Kidney tubule cell (primary cell): ENCODE measurements around the gene SLC41A3.
"Not testable (repeated sequence)": the region's sequence is repeated elsewhere in the genome, so short reads cannot be mapped to it uniquely, and the experiment has no call there.

ENCODE experiments used
- DNase-seq: peaks from one replicate; pipeline ENCODE4 v3.0.0-alpha.2; 2018; ENCODE audit warnings: low spot score

The SLC41A3 gene

DNA sequence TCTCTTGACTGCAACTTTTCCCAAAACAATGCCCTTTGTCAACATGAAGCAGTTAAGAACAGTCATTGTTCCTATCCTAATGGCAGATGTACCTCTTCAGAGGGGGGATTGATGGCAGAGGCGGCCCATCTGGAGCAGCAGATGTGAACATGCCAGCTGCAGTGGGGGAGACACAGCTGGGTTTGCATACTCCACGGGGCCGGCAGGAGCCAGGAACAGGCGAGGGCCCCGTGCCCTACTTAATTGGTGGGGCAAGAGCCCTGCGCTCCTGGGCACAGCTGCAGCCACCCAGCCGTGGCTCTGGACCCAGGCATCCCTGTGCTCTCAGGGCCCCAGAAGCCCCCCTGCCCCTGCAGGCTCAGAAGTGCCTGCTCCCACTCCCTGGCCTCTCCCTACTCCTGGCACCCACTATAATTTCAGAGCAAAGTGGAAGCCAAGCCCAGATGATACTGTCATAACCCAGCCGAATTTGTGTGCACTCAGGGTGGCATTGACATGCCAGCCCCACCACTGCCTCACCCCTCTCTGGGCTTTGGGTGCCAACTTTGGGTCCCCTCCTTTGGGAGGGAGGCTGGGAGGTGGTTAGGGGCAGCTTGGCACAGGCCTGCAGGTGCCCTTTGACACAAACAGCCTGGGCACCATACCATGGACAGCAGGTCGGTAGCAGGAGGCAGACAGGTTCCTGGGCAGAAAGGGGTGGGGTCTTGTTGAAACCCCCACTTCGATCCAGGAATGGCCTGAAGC, 80.3 kb downstream of the SLC41A3 start:
- no peak for DNase-seq

DNA sequence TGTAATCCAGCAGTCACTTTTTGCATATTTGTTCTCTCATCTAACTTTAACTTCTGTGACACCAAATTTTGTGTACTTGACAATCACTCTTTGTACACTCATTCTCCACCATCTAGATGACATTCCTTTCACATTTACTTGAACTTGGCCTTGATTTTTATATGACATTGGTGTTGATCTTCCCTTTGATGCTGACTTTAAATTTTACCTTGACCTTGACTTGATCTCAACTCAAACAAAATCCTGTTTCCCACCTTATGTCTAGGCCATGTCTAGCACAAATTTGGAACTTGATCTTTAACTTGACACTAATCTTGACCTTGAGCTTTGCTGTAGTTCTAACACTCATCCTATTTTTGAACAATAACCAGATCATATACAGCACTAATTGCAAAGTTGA, 81.7 kb downstream of the SLC41A3 start:
- DNase-seq: no peak

DNA sequence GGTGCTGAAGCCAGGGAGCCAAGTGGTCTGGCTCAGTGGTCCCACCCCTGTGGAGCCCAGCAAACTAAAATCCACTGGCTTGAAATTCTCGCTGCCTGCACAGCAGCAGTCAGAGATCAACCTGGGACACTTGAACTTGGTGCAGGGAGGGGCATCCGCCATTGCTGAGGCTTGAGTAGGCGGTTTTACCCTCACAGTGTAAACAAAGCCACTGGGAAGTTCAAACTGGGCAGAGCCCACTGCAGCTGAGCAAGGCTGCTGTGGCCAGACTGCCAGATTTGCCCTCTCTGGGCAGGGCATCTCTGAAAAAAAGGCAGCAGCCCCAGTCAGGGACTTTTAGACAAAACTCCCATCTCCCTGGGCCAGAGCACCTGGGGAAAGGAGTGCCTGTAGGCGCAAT, 87.2 kb downstream of the SLC41A3 start:
- not testable (repeated sequence) for DNase-seq

DNA sequence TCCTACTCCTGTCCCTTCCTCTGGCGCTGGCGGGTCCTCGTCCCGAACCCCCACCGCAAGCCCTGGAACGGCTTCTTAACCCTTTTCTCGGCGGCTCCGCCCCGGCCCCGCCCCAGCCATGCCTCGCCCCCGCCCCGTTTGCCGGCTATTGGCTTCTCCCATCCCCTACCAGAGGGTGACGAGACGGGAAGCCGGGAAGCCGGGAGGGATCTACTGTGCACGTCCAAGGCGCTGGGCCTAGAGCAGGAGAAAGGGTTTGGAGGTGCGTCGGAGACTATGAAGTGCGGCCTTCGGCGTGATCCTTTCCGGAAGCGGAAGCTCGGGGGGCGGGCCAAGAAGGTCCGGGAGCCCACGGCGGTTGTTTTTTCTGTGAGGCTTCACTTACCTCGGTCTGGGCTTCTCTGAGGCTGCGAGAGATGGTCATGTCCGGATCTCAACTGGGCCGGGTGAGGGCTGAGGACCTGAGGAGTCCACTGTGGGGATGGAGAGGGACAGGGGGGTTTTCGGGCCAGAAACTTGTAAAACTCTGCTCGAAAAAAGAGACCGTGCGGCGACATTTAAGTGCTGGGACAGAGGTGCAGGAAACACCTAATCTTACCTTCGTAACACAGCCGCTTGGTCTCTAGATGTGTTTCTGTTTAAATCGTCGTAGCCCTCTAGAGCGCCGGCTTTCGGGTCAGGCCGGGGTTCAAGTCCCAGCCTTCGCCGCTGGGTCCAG, 93.5 kb downstream of the SLC41A3 start:
- peak; percentile 84 for DNase-seq

DNA sequence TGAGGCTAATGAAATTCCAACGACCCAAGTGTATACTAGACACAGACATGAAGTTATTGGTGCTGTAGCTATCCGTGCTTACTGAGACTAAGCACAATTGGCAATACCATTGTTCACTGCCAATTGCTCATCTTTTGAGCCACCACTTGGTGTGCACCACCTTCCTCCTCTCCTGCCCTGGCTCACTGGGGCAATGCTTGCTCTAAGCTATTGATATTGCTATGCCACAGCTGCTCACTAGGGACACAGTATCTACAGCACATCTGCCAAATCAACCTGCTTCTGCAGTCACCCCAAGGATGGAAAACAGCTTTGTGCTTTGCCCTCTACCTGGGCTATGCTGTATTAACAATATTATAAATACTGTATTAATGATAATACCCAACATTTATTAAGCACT, 99.0 kb downstream of the SLC41A3 start:
- not testable (repeated sequence) for DNase-seq

DNA sequence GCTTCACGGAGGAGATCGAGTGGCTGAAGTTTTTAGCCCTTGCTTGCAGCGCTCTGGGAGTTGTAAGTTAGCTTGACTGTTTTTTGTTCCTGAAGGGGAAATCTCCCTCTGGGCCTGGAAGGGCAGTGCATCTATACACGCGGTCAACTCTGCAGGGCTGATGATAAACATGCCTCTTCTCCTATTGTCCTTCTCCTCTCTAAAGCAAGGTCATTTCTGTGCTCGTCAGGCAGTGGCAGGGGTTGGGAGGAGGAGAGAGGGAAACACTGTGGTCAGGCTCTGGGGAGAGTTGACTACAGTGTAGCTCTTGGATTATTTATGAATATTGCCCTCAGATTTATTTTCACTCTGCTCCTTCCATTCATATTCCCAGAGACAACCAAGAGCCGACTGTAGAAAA, 106.8 kb downstream of the SLC41A3 start:
- not testable (repeated sequence) for DNase-seq

DNA sequence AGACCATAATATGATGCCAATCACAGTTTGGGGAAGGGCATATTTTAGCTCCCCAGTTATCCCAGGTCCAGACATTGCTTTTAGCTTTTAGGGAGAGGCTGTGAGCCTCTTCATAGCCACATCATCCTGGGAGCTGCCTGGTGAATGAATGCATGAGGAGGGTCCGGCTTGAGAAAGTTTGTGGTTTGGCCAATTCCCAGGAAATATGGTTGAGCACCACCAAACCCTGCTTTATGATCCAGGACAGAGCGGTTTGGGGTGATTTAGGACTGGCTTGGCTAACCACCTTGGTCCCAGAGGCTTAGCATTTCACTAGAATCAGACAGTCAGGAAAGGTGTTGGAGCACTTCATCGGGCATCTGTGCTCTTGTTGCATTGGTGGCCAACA, 107.9 kb downstream of the SLC41A3 start:
- not testable (repeated sequence) for DNase-seq

DNA sequence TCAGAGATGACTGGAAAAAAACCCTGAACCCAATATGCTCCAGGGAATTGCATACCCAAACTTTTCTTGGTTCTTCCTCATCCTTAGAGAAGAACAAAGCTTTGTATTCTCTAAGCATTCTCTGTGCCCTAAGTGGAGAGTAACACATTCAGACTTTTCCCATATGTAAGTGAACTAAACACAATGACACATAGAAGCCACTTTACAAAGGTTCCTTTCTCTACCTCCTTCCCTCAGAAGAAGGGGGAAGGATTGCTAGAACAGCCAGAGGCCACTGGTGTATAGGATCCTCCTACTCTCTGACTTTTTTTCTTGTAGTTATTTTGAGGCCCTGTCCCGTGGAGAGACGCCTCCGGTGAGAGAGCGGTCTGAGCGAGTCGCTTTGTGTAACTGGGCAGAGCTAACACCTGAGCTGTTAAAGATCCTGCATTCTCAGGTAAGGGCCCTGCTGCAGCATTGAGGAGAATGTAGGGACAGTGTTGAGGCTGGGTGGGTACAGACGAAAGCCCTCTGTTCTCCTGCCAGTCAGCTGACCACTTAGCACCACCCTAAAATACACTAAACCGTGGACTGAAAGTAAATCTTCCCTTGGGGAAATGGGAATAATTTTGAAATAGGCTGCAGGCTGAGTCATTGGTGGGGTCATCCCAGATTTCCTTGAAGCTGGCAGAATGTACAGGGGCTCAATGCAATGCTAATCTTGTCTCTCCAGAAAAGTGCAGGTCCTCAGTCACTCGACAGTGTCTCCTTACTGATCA, 108.5 kb downstream of the SLC41A3 start:
- DNase-seq: not testable (repeated sequence)

DNA sequence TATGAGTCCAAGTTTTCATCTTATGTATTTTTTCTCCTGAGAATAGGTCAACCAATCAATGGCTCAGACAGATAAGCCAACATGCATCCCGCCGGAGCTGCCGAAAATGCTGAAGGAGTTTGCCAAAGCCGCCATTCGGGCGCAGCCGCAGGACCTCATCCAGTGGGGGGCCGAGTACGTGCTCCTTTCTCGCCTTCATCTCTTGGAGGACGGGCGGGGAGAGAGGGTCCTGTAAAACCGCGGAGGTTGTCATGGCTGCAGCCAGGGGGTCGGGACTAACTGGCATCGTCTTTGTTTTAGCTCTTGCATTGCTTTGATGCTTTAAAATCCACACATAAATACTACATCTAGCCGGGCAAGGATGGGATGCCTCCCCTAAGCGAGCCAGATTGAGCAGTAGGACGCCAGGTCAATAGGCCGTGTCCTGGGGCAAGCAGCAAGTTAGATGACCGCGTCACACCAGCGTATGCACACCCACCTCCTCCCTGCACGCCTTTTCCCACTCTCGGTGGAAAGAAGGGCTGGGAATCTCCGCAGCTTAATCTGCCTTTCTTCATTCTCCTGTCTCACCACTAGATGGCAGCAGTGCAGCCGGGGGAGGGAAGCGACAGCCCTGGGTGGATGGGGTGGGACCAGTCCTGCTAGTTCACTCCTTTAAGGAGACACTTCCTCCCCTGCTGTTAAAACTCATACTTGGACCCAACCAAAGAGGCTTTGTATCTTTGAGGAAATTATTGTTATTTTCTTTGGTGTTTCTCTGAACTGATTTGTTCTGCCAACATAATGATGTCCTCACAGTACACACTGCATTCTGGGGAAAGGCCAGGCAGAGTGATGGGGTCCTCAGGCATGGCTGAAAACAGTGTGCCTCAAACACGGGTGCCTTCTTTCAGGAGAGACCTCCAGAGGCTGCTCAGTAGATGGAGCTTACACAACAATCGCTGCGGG, 111.7 kb downstream of the SLC41A3 start:
- peak; percentile 38 for DNase-seq

DNA sequence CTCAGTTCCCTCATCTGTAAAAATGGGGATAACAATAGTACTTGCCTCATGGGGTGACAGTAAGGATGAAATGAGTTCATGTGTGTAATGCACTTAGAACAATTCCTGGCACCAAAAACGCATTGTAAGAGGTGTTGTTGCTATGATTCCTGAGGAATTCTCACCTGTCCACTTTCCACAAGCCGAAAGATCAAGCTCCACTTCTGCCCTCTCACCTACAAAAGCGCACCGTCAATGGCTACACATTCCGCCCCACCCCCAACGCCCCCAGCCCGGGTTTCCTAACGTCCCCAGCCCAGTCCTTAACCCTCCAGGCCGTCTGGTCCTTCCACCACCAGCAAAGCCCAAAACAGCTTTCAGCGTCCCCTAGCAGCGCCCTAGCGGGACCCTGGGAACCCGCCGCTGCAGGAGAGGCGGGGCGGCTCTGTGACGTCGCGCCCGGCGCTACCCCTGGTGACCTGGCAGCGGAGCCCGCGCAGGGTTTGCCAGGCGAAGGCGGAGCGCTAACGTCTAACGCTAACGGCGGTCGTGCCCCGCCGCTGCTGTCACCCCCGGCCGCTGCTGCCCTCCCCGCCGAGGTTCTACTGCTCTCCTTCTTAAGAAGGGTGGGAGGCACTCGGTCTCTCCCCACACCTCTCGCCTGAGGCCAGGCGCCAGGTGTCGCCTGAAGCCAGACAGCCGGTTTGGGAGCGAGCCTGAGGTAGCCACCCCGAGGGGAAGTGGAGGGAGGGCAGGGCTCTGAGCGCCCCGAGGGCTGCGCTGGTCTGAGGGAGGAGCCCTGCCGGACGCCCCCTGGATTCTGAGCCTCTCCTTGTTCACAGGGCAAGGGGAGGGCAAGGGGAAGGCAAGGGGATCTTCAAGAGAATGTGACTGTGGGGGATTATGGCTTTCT, 115.0 kb downstream of the SLC41A3 start, which contains the start of gene ROPN1B:
TSS of gene ROPN1B (plus strand) at position 478 of the 892 bp plus-strand sequence. CDS start 2,877 bp downstream, outside the sequence.
- DNase-seq: not testable (repeated sequence)

DNA sequence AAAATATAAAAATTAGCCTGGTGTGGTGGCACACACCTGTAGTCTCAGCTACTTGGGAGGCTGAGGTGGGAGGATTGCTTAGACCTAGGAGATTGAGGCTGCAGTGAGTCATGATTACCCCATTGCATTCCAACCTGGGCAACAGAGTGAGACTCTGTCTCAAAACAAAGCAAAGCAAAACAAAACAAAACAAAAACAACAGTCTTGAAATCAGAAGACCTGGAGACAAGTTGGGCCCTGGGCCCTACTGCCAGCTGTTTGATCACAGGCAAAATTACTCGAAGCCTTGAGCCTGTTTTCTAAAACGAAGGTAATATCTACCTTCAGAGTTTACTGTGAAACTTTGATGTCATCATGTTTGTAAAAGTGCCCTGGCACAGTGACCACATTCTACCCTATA, 115.8 kb downstream of the SLC41A3 start:
- not testable (repeated sequence) for DNase-seq

DNA sequence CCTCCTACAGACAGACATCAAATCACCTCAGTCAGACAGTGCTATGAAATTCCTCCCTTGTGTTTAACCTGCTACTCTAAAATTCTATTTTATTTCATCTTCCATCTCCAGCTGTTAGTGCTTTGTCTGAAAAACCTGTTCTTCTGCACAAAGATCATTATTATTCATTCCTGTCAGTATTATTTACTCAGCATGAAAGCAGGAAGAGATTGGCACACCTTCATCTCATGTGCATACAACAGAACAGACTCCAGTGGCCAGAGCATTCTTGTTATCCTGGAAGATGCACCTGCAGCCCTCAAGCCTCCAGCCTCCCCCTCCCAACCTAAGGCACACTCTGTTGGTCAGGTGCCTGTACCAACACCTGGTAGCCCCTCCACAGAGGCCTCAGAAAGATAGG, 116.8 kb downstream of the SLC41A3 start:
- DNase-seq: no peak

DNA sequence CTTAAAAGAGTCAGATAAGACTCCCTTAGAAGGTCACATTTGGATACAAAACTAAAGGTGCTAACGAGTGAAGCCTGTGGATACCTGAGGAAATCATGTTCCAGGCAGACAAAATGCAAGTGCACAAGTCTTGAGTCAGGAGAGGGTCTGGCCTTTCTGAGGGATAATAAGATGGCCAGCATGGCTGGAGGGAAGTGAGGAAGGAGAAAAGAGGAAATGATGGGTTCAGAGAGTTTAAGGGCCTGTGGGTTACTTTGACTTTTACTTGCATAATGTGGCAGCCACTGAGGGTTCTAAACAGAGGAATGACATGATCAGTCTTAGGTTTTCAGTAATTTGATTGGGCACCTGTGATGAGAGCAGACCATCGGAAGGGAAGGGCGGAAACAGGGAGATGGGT, 118.4 kb downstream of the SLC41A3 start:
- no peak for DNase-seq

DNA sequence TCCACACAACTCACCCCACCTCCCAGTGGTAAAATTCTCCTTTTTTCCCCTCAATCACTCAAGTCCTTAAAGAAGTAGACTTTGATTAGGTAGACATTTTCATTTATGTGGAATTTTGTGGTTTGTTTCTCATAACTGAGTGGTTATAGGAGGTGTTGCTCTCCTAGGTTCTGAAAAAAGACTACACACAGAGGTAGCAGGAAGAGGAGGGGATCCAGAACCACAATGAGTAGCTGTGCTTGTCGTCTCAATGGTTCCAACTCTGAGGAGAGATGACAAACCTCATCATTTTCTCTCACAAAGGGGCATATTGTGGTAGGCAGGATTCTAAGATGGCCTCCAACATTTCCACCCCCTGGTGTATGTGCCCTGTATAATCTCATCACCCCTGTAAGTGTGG, 120.1 kb downstream of the SLC41A3 start:
- not testable (repeated sequence) for DNase-seq

DNA sequence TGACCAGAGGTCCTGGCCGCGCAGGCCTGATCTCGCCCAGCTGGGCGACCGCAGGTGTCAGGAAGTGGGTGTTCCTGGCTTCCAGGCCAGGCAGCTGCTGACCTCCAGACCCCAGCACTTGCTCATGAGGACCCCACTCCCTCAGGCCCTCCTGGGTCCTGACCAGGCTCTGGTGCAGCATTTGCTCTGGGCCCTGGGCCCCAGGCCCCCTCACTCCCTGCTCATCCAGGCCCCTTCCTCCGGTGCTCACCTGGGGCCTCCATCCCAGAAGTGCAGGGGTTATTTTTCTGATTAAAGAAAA, 122.7 kb downstream of the SLC41A3 start:
- DNase-seq: no peak

DNA sequence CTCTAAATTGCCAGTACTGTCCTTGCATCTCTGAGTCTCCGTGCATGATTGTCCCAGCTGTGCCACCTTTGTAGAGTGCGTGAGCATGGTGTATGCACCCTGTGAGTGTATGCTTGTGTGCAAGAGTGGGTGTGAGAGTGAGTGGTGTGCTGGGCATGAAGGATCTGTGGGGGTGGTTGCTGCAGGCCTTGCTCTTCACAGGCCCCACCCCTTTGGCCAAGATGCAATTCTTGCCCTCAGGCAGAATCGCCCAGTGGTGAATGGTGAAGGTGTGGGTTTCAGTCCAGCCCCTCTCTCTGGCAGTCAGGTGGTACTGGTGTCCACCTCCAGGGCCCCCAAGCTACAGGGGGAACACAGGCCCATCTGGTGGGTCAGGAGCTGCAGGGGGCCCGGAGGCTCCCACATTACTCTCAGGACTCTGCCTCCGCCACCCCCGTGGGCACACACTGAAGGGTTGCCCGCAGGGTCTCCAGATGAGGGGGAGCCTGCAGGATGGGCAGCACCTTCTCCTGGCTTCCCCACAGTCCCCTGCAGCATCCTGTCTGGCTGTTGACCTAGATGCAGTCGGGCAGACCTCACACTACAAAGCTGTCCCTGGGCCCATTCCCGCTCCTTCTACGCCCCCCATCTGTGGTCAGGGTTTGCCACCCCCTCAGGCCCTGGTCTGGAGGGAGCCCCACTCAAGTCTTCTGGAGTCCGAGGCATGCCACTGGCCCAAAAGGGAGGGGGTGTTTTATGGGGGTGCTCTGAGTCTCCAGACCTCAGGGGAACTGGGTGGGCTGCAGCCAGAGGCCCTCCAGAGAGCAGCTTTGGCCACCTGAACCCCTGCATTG, 123.3 kb downstream of the SLC41A3 start:
- DNase-seq: no peak

DNA sequence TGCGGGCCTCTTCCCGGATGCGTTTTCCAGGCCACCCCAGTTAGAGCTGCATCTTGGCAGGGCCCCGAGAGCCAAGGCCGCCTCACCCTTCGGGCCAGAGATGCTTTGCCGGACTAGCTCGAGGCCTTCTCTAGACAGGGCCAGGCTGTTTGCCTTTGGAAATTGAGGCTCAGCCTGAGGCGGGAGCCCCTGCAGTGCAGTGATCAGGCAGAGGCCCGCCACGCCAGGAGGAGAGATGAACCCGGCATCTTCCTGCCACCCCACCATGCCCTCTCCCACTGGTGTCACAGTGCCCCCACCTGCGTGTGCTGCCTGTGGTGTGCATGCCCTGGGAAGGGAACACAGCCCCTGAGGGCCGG, 123.9 kb downstream of the SLC41A3 start:
- no peak for DNase-seq

DNA sequence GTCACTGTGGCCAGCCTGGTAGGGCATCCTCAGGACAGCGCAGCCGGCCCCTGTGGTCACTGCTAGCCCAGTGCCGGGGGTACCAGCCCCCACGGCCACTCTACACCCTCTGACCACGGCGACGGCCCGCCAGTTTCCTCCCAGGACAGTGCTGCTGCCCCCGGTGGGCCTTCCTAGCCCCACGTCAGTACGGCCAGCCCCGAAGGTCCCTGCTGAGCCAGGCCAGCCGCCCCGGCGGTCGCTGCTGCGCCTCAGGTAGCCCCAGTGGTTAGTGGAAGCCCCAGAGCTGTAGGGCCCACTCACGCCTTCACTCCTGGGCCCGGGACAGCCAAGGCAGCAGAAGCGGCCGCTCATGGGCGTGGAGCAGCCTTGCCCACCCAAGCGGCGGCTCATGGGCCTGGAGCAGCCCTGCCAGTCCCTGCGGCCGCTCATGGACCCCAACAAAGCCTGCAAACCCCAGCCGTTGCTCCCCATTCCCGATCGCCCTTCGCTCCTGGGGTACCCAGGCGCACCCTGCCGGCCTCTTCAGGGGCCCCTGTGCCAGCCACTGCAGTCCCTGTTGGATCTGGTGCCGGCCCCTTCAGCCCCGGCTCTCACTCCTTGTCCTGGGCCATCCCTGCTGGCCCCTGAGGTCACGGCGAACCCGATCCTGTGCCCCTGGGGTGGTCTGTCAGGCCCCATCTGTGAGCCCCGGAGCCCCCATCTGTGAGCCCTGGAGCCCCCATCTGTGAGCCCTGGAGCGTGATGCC, 124.4 kb downstream of the SLC41A3 start:
- no peak for DNase-seq
